ENCODE data around the gene MYO10.
A peak's percentile ranks its signal among the peaks of the same experiment; 100 is the strongest.

The MYO10 gene

GRCh38 chr5:16815432-16815831, 120.7 kb downstream of the MYO10 start:
- no peak overlapping the region for H3K4me3 ChIP-seq (ENCODE audit: low read depth, low read length)
- H3K4me1 ChIP-seq: peaks cover 3% of the 10 kb centered on the region
- H2AFZ ChIP-seq: peak overlapping the region; percentile 3
- no peaks in the 10 kb centered on the region for H3K36me3 ChIP-seq (ENCODE audit: control insufficient read depth, insufficient read depth, low read length)
- no peaks in the 10 kb centered on the region for H3K9me3 ChIP-seq (ENCODE audit: control insufficient read depth, low read length)
- TF ChIP-seq, protein P1, sequence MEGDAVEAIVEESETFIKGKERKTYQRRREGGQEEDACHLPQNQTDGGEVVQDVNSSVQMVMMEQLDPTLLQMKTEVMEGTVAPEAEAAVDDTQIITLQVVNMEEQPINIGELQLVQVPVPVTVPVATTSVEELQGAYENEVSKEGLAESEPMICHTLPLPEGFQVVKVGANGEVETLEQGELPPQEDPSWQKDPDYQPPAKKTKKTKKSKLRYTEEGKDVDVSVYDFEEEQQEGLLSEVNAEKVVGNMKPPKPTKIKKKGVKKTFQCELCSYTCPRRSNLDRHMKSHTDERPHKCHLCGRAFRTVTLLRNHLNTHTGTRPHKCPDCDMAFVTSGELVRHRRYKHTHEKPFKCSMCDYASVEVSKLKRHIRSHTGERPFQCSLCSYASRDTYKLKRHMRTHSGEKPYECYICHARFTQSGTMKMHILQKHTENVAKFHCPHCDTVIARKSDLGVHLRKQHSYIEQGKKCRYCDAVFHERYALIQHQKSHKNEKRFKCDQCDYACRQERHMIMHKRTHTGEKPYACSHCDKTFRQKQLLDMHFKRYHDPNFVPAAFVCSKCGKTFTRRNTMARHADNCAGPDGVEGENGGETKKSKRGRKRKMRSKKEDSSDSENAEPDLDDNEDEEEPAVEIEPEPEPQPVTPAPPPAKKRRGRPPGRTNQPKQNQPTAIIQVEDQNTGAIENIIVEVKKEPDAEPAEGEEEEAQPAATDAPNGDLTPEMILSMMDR (IDR thresholded peaks at IDR 0.05): no peak
- no peak overlapping the region for H3K9ac ChIP-seq
- H3K27ac ChIP-seq: no peak overlapping the region
- no peaks in the 10 kb centered on the region for H3K79me2 ChIP-seq
- no peaks in the 10 kb centered on the region for H3K27me3 ChIP-seq (ENCODE audit: control insufficient read depth, insufficient read depth, low read length)
- no peak overlapping the region for H3K4me2 ChIP-seq (ENCODE audit: low read length)

- no peak overlapping the region for H2AFZ ChIP-seq
- H3K4me1 ChIP-seq: peaks cover 3% of the 10 kb centered on the region
- no peaks in the 10 kb centered on the region for H3K79me2 ChIP-seq
- H3K4me3 ChIP-seq (ENCODE audit: low read depth, low read length): no peak overlapping the region
- TF ChIP-seq, protein P1 (IDR thresholded peaks at IDR 0.05): no peak
- no peaks in the 10 kb centered on the region for H3K36me3 ChIP-seq (ENCODE audit: control insufficient read depth, insufficient read depth, low read length)
- no peak overlapping the region for H3K27ac ChIP-seq
- no peak overlapping the region for H3K9ac ChIP-seq
- no peaks in the 10 kb centered on the region for H3K9me3 ChIP-seq (ENCODE audit: control insufficient read depth, low read length)
- no peak overlapping the region for H3K4me2 ChIP-seq (ENCODE audit: low read length)
- no peaks in the 10 kb centered on the region for H3K27me3 ChIP-seq (ENCODE audit: control insufficient read depth, insufficient read depth, low read length)
These were observed 123.2 kb downstream of the MYO10 start for GRCh38 chr5:16812911-16813310.

GRCh38 chr5:16812448-16812847, 123.6 kb downstream of the MYO10 start:
- H3K79me2 ChIP-seq: no peaks in the 10 kb centered on the region
- H3K4me1 ChIP-seq: peaks cover 3% of the 10 kb centered on the region
- no peak overlapping the region for H3K27ac ChIP-seq
- H3K27me3 ChIP-seq (ENCODE audit: control insufficient read depth, insufficient read depth, low read length): no peaks in the 10 kb centered on the region
- no peak overlapping the region for H3K9ac ChIP-seq
- H3K36me3 ChIP-seq (ENCODE audit: control insufficient read depth, insufficient read depth, low read length): no peaks in the 10 kb centered on the region
- H3K4me3 ChIP-seq (ENCODE audit: low read depth, low read length): no peak overlapping the region
- H3K4me2 ChIP-seq (ENCODE audit: low read length): no peak overlapping the region
- H3K9me3 ChIP-seq (ENCODE audit: control insufficient read depth, low read length): no peaks in the 10 kb centered on the region
- no peak overlapping the region for H2AFZ ChIP-seq
- TF ChIP-seq, protein P1 (IDR thresholded peaks at IDR 0.05): no peak

- H3K79me2 ChIP-seq: no peaks in the 10 kb centered on the region
- no peaks in the 10 kb centered on the region for H3K27me3 ChIP-seq (ENCODE audit: control insufficient read depth, insufficient read depth, low read length)
- H2AFZ ChIP-seq: no peak overlapping the region
- no peak overlapping the region for H3K4me3 ChIP-seq (ENCODE audit: low read depth, low read length)
- no peak overlapping the region for H3K9ac ChIP-seq
- no peaks in the 10 kb centered on the region for H3K9me3 ChIP-seq (ENCODE audit: control insufficient read depth, low read length)
- TF ChIP-seq, protein P1 (IDR thresholded peaks at IDR 0.05): no peak
- H3K4me2 ChIP-seq (ENCODE audit: low read length): no peak overlapping the region
- H3K36me3 ChIP-seq (ENCODE audit: control insufficient read depth, insufficient read depth, low read length): no peaks in the 10 kb centered on the region
- no peaks in the 10 kb centered on the region for H3K4me1 ChIP-seq
- no peak overlapping the region for H3K27ac ChIP-seq
These were observed 125.8 kb downstream of the MYO10 start for GRCh38 chr5:16810208-16810854.
